K562 (cell line): ENCODE results near the gene SLC35F2. TPM values are rescaled to one million over a fixed set of nuclear protein-coding genes. Genes with fewer than 3 reads are reported as not detected.

Source experiments
- ATAC-seq: fragments of 200-7000 bp; cut with Tn5 transposase; 3 replicates; pipeline ENCODE4 v1.9.1; 2020; ENCODE audit warnings: moderate library complexity
- BruUV-seq: library from RNA; stranded (reverse); fragments of 400-500 nt; replicated peaks from 2 replicates; lab custom pipeline; 2021; lab: Mats Ljungman, UMichigan
- CTCF ChIA-PET: fragments of 300-600 bp; formaldehyde crosslinking; extraction: SDS; loops from one replicate; lab custom pipeline; 2021; ENCODE audit warnings: low intra/inter-chr PET ratio; lab: Yijun Ruan, JAX
- POLR2A ChIA-PET: fragments of 300-600, 350-650 bp; sonication (Branson Sonifier 250); formaldehyde crosslinking; extraction: SDS; loops from one replicate; lab custom pipeline; 2021; ENCODE audit warnings: antibody characterized with exemption, inconsistent platforms; lab: Yijun Ruan, JAX
- DNase-seq, 4 experiments: peaks; one replicate each; pipeline versions ENCODE4 v3.0.0 to v3.0.0-alpha.2; 2011 to 2018; ENCODE audit warnings: low spot score in 3 of 4, mixed read lengths in 3 of 4; ENCODE audit errors: extremely low read depth in 1 of 4
- FAIRE-seq: peaks from 2 replicates; lab custom pipeline; 2011; peaks lifted over from hg19 to GRCh38; lab: Jason Lieb, UNC
- H2AFZ ChIP-seq: 2 replicates; pipeline ENCODE4 v1.6.0; 2011; ENCODE audit warnings: low read depth, low read length, control low read depth, inconsistent platforms
- H3K27ac ChIP-seq: fragments of 200-600 bp; 3 replicates; pipeline ENCODE4 v1.8.0; 2011; ENCODE audit warnings: low read depth, mild to moderate bottlenecking, control low read depth, inconsistent platforms, low read length, moderate library complexity, mixed read lengths; ENCODE audit errors: extremely low read depth
- H3K27me3 ChIP-seq, 2 experiments: fragments of 300-600 bp in 1 of 2; 2 replicates in 1 of 2; 3 replicates in 1 of 2; pipeline versions ENCODE4 v1.6.0 to v1.8.0; 2011; ENCODE audit warnings: inconsistent platforms in 2 of 2, low read length in 2 of 2, mild to moderate bottlenecking in 1 of 2, mixed read lengths in 1 of 2, moderate library complexity in 1 of 2; ENCODE audit not compliant: control insufficient read depth in 2 of 2, insufficient read depth in 2 of 2
- H3K36me3 ChIP-seq: fragments of 300-600 bp; 3 replicates; pipeline ENCODE4 v1.8.0; 2011; ENCODE audit warnings: mild to moderate bottlenecking, low read length, inconsistent platforms; ENCODE audit not compliant: control insufficient read depth, insufficient read depth
- H3K4me1 ChIP-seq, 2 experiments: fragments of 200-600 bp in 1 of 2; replicated peaks in 1 of 2; 2 replicates in 1 of 2; 3 replicates in 1 of 2; pipeline versions ENCODE4 v1.5.1 to v1.8.0; 2011; ENCODE audit warnings: inconsistent platforms in 2 of 2, low read length in 2 of 2, mild to moderate bottlenecking in 1 of 2, mixed read lengths in 1 of 2, moderate library complexity in 1 of 2; ENCODE audit not compliant: control insufficient read depth in 2 of 2, insufficient read depth in 2 of 2
- H3K4me2 ChIP-seq: 2 replicates; pipeline ENCODE4 v1.6.1; 2011; ENCODE audit warnings: low read length, control low read depth, inconsistent platforms, mixed read lengths; ENCODE audit not compliant: insufficient read depth
- H3K4me3 ChIP-seq: fragments of 200-600 bp; sonication (generic), shearing (Covaris generic); 2 replicates; pipeline ENCODE4 v1.5.1; 2016; ENCODE audit warnings: control low read depth, inconsistent platforms
- H3K79me2 ChIP-seq: fragments of 200-600 bp; 3 replicates; pipeline ENCODE4 v1.8.0; 2011; ENCODE audit warnings: low read length, inconsistent platforms; ENCODE audit not compliant: control insufficient read depth, insufficient read depth
- H3K9ac ChIP-seq, 2 experiments: 2 replicates each; pipeline versions ENCODE4 v1.6.0 to v1.6.1; 2011; ENCODE audit warnings: low read depth in 2 of 2, low read length in 2 of 2, control low read depth in 1 of 2, inconsistent platforms in 1 of 2, mild to moderate bottlenecking in 1 of 2, mixed read lengths in 1 of 2; ENCODE audit not compliant: insufficient read depth in 1 of 2
- H3K9me1 ChIP-seq: one replicate; pipeline ENCODE4 v1.6.0; 2011; ENCODE audit warnings: inconsistent platforms, mild to moderate bottlenecking, low read length, moderate library complexity; ENCODE audit not compliant: control insufficient read depth, insufficient read depth
- H3K9me3 ChIP-seq: replicated peaks from 2 replicates; pipeline ENCODE4 v1.5.1; 2011; ENCODE audit warnings: low read depth, low read length, inconsistent platforms; ENCODE audit not compliant: control insufficient read depth, insufficient read depth
- H4K20me1 ChIP-seq: replicated peaks from 2 replicates; pipeline ENCODE4 v1.6.1; 2011; ENCODE audit warnings: low read length, inconsistent platforms, mixed read lengths; ENCODE audit not compliant: control insufficient read depth, insufficient read depth
- RBM15 ChIP-seq: fragments of 200-400 bp; formaldehyde crosslinking; IDR thresholded peaks from 2 replicates; pipeline ENCODE4 v1.6.1; 2018; ENCODE audit warnings: mild to moderate bottlenecking, low read length, moderate library complexity; ENCODE audit not compliant: insufficient read depth
- TAL1 ChIP-seq: fragments of 450-650 bp; IDR thresholded peaks from 2 replicates; pipeline ENCODE4 v1.6.1; 2016; ENCODE audit warnings: mild to moderate bottlenecking
- TFE3 ChIP-seq: fragments of 450-650 bp; formaldehyde crosslinking; IDR thresholded peaks from 2 replicates; pipeline ENCODE4 v1.4.0; 2020; ENCODE audit warnings: mild to moderate bottlenecking, mixed read lengths
- TRIM25 ChIP-seq: fragments of 450-650 bp; IDR thresholded peaks from 2 replicates; pipeline ENCODE4 v1.7.0; 2016; ENCODE audit warnings: borderline replicate concordance
- ZBTB26 ChIP-seq: fragments of 450-650 bp; formaldehyde crosslinking; IDR thresholded peaks from 2 replicates; pipeline ENCODE4 v1.4.0; 2022; ENCODE audit warnings: missing genetic modification characterization
- ZHX1 ChIP-seq: fragments of 150-350 bp; conservative IDR thresholded peaks from 2 replicates; pipeline ENCODE4 v1.6.1; 2014; ENCODE audit warnings: low read length
- ZNF512 ChIP-seq: IDR thresholded peaks from 2 replicates; pipeline ENCODE4 v1.6.1; 2016; ENCODE audit warnings: missing genetic modification characterization, missing compliant biosample characterization
- ZNF583 ChIP-seq: fragments of 250-450 bp; sonication (Bioruptor Pico); IDR thresholded peaks from 2 replicates; pipeline ENCODE4 v1.4.0; 2020
- WGBS: fragments of 100-300 bp; shearing (Covaris generic); methylation state at CpG from one replicate; pipeline ENCODE4 v1.1.6; 2016; ENCODE audit warnings: low coverage, mixed read lengths; ENCODE audit not compliant: insufficient coverage; ENCODE audit errors: missing lambda C conversion rate; 5-methylcytosine and 5-hydroxymethylcytosine counted together
- in situ Hi-C: fragments of 300-500 bp; cut with MboI; formaldehyde crosslinking; loops from 4 replicates; pipeline ENCODE4 v1.15.0; 2018; ENCODE audit warnings: inconsistent platforms, mixed read lengths
- intact Hi-C: fragments of 100-400 bp; cut with micrococcal nuclease; formaldehyde crosslinking; loops from 2 replicates; pipeline ENCODE4 v1.14.2; 2022
- polyA plus RNA-seq, 8 experiments: library from polyadenylated mRNA; depleted of rRNA in 4 of 8; stranded (reverse) in 5 of 8; unstranded in 3 of 8; fragments of >200 nt; fragmentation: Nextera tagmentation in 2 of 8; fragmentation: Illumina TruSeq in 1 of 8; extraction: Ambion mirVana in 2 of 8; extraction: Trizol in 1 of 8; gene quantifications; 2 replicates each; pipeline versions ENCODE4 v1.2.1 to v1.2.3, GENCODE V29; 2011 to 2014; ENCODE audit warnings: inconsistent platforms in 1 of 8, missing spikeins in 1 of 8
- total RNA-seq, 7 experiments: library from RNA; depleted of rRNA in 6 of 7; stranded (reverse); fragments of >200 nt in 6 of 7; fragmentation: Illumina TruSeq in 2 of 7; extraction: Trizol in 2 of 7; gene quantifications; 2 replicates each; pipeline versions ENCODE4 v1.2.1 to v1.2.3, GENCODE V29; 2011 to 2021; ENCODE audit warnings: low replicate concordance in 1 of 7

Gene SLC35F2
- total and polyA plus RNA-seq, 9 of the 15 experiments (the other 6 are each of a cell fraction or from before 2014, with no cell fraction given), result 28.6 to 63.9 (median 53.4) TPM

- TF ChIP-seq TFE3 (CRISPR knock-in tag) (no peak), ZHX1 (no peak)
These were observed 904 bp downstream of the SLC35F2 start (continued) for GRCh38 chr11:107857550-107858216.

- Histone ChIP-seq H3K9ac (peak overlapping the region; percentile 61 to 83; a peak in 3 of 4 replicates), H3K79me2 (peaks cover 67% of the 10 kb centered on the region), H2AFZ (peak overlapping the region; percentile 80; the same call in 1 of the 2 replicates), H3K36me3 (peaks cover 17% of the 10 kb centered on the region; the same call in 2 of the 3 replicates), H3K4me1 (peaks cover 9 to 17% of the 10 kb centered on the region in 2 experiments; a peak in 4 of 5 replicates), H3K4me3 (peak overlapping the region; percentile 77), H3K4me2 (peak overlapping the region; percentile 87), H3K9me3 (no peaks in the 10 kb centered on the region), H3K9me1 (no peaks in the 10 kb centered on the region), H3K27ac (peak overlapping the region; percentile 58), H4K20me1 (peaks cover 4% of the 10 kb centered on the region), H3K27me3 (no peaks in the 10 kb centered on the region)
- intact Hi-C loops (loop anchor here (5.0 kb wide), 2 partner anchors 60 to 290 kb away; partner anchors contain the start of gene ALKBH8), in situ Hi-C loops (no loop called here)
- CTCF ChIA-PET, result no interaction called here
- no CpG with 5 or more reads among the region's 7 CpGs for WGBS
- POLR2A ChIA-PET, result no interaction called here
- DNase-seq, result peak in 1 of 4 experiments; percentile 72
- BruUV-seq, result no TSS peak
- peak; percentile 81 for FAIRE-seq
- peak; percentile 2; the same call in 2 of the 3 replicates for ATAC-seq
- TF ChIP-seq RBM15 (no peak), ZNF583 (CRISPR knock-in tag) (no peak), ZNF512 (peak; percentile 76), TAL1 (0 out of 2 replicates have a peak, but pooled peaks have one; percentile 7), TRIM25 (0 out of 2 replicates have a peak, but pooled peaks have one; percentile 69), ZBTB26 (CRISPR knock-in tag) (no peak)
These were observed 1.5 kb downstream of the SLC35F2 start for GRCh38 chr11:107856981-107857517.
